K562 (cell line): Measurements from ENCODE around the gene EFHD2. TPM values are rescaled to one million over a fixed set of nuclear protein-coding genes. Genes with fewer than 3 reads are reported as not detected.

Experiments used
- ARID1B ChIP-seq: fragments of 450-650 bp; IDR thresholded peaks from 2 replicates; pipeline ENCODE4 v1.6.1; 2016; ENCODE audit warnings: antibody characterized with exemption, mild to moderate bottlenecking, inconsistent platforms
- DPF2 ChIP-seq: fragments of 450-650 bp; IDR thresholded peaks from 2 replicates; pipeline ENCODE4 v1.6.1; 2016
- ETV6 ChIP-seq, 3 experiments: fragments of 150-350 bp in 1 of 3; sonication (generic) in 1 of 3; formaldehyde crosslinking in 1 of 3; IDR thresholded peaks; 2 replicates each; pipeline versions ENCODE4 v1.6.1 to v1.8.0; 2014 to 2022; ENCODE audit warnings: borderline replicate concordance in 2 of 3, low read depth in 2 of 3, antibody characterized with exemption in 1 of 3, low read length in 1 of 3, mild to moderate bottlenecking in 1 of 3, missing genetic modification reagents in 1 of 3
- FOSL1 ChIP-seq: fragments of 200-800 bp; sonication (Bioruptor generic); conservative IDR thresholded peaks from 2 replicates; pipeline ENCODE4 v1.6.1; 2016; ENCODE audit warnings: missing genetic modification characterization, missing compliant biosample characterization
- HSF4 ChIP-seq: fragments of 250-450 bp; sonication (Bioruptor Pico); IDR thresholded peaks from 2 replicates; pipeline ENCODE4 v2.1.2; 2022; ENCODE audit warnings: mild to moderate bottlenecking, moderate library complexity, borderline replicate concordance
- KLF16 ChIP-seq: IDR thresholded peaks from 2 replicates; pipeline ENCODE4 v1.6.1; 2016; ENCODE audit warnings: antibody characterized with exemption
- MTA2 ChIP-seq: fragments of 450-650 bp; IDR thresholded peaks from 2 replicates; pipeline ENCODE4 v1.6.1; 2016; ENCODE audit warnings: low read depth
- PCBP2 ChIP-seq: fragments of 200-400 bp; formaldehyde crosslinking; IDR thresholded peaks from 2 replicates; pipeline ENCODE4 v1.6.1; 2018; ENCODE audit warnings: low read length, low read depth, mild to moderate bottlenecking, moderate library complexity; ENCODE audit not compliant: poor library complexity, severe bottlenecking
- SMAD3 ChIP-seq: fragments of 450-650 bp; formaldehyde crosslinking; conservative IDR thresholded peaks from 2 replicates; pipeline ENCODE4 v1.4.0; 2020; ENCODE audit warnings: mild to moderate bottlenecking
- TAF15 ChIP-seq: fragments of 200-400 bp; formaldehyde crosslinking; IDR thresholded peaks from 2 replicates; pipeline ENCODE4 v1.6.1; 2017; ENCODE audit warnings: mild to moderate bottlenecking, low read depth, low read length, moderate library complexity
- TCF3 ChIP-seq: sonication (generic); formaldehyde crosslinking; IDR thresholded peaks from 2 replicates; pipeline ENCODE4 v1.4.0; 2020; ENCODE audit warnings: mild to moderate bottlenecking, missing genetic modification reagents
- TEAD4 ChIP-seq, 2 experiments: sonication (generic) in 1 of 2; formaldehyde crosslinking in 1 of 2; IDR thresholded peaks; 2 replicates each; pipeline versions ENCODE4 v1.6.1 to v1.8.0; 2012 to 2022; ENCODE audit warnings: borderline replicate concordance in 1 of 2, inconsistent platforms in 1 of 2, low read length in 1 of 2, mild to moderate bottlenecking in 1 of 2, missing genetic modification reagents in 1 of 2
- ZEB2 ChIP-seq: fragments of 450-650 bp; IDR thresholded peaks from 2 replicates; pipeline ENCODE4 v1.6.1; 2016
- ZNF324 ChIP-seq: fragments of 250-450 bp; sonication (Bioruptor Pico); IDR thresholded peaks from 2 replicates; pipeline ENCODE4 v1.4.0; 2020; ENCODE audit warnings: mild to moderate bottlenecking
- ZNF830 ChIP-seq: fragments of 250-450 bp; sonication (Bioruptor Pico); IDR thresholded peaks from 2 replicates; pipeline ENCODE4 v1.5.0; 2021; ENCODE audit warnings: mild to moderate bottlenecking
- polyA plus RNA-seq, 8 experiments: library from polyadenylated mRNA; depleted of rRNA in 4 of 8; stranded (reverse) in 5 of 8; unstranded in 3 of 8; fragments of >200 nt; fragmentation: Nextera tagmentation in 2 of 8; fragmentation: Illumina TruSeq in 1 of 8; extraction: Ambion mirVana in 2 of 8; extraction: Trizol in 1 of 8; gene quantifications; 2 replicates each; pipeline versions ENCODE4 v1.2.1 to v1.2.3, GENCODE V29; 2011 to 2014; ENCODE audit warnings: inconsistent platforms in 1 of 8, missing spikeins in 1 of 8
- total RNA-seq, 7 experiments: library from RNA; depleted of rRNA in 6 of 7; stranded (reverse); fragments of >200 nt in 6 of 7; fragmentation: Illumina TruSeq in 2 of 7; extraction: Trizol in 2 of 7; gene quantifications; 2 replicates each; pipeline versions ENCODE4 v1.2.1 to v1.2.3, GENCODE V29; 2011 to 2021; ENCODE audit warnings: low replicate concordance in 1 of 7
- TF ChIP-seq, protein P1 (sequence below): fragments of 450-650 bp; IDR thresholded peaks from 2 replicates; pipeline ENCODE4 v1.6.1; 2016; ENCODE audit warnings: antibody characterized with exemption
- TF ChIP-seq, protein P2 (sequence below): fragments of 200-800 bp; sonication (Bioruptor generic); IDR thresholded peaks from 2 replicates; pipeline ENCODE4 v1.6.1; 2016; ENCODE audit warnings: missing genetic modification characterization, missing compliant biosample characterization
- TF ChIP-seq, protein P3 (sequence below), 2 experiments: IDR thresholded peaks in 1 of 2; conservative IDR thresholded peaks in 1 of 2; 2 replicates each; pipeline ENCODE4 v1.6.1; 2016; ENCODE audit warnings: low read depth in 2 of 2, mild to moderate bottlenecking in 1 of 2, missing compliant biosample characterization in 1 of 2, missing genetic modification characterization in 1 of 2, moderate library complexity in 1 of 2

The EFHD2 gene
- total and polyA plus RNA-seq, 9 of the 15 experiments (the other 6 are each of a cell fraction or from before 2014, with no cell fraction given) = 1.7 to 73.5 (median 25.2) TPM

DNA sequence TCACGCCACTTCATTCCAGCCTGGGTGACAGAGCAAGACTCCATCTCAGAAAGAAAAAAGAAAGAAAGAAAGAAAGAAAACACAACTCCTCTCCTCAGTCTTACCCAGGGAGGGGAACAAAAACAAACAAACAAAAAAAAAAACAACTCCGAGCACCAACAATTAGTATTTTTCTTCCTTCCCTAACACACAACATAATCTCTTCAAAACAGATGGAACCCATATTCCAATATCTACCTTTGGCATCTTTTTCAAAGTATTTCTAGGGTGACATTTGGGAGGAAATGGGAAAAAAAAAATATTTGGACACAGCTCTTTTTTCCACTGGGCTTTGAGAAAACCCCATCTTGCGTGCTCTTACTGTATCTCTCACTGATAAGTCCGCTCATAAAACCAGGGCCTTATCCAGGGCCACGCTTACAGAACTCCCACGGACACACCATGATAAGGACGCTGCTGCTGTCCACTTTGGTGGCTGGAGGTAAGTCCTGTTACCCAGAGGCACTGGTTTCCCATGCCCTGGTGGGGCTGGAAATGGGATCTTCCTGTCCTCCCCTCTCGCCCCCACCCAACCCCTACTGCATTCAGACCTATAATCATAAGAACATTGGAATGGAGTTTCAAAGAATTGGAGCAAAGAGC lies 46.7 kb downstream of the EFHD2 start, which contains the start of gene CELA2A (continued):
- TF ChIP-seq, protein P1, sequence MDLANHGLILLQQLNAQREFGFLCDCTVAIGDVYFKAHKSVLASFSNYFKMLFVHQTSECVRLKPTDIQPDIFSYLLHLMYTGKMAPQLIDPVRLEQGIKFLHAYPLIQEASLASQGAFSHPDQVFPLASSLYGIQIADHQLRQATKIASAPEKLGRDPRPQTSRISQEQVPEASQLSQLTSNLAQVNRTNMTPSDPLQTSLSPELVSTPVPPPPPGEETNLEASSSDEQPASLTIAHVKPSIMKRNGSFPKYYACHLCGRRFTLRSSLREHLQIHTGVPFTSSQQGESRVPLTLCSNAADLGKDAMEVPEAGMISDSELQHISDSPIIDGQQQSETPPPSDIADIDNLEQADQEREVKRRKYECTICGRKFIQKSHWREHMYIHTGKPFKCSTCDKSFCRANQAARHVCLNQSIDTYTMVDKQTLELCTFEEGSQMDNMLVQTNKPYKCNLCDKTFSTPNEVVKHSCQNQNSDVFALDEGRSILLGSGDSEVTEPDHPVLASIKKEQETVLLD = no peak
- no peak for TF ChIP-seq ZNF830 (CRISPR knock-in tag)
- TF ChIP-seq, protein P2, sequence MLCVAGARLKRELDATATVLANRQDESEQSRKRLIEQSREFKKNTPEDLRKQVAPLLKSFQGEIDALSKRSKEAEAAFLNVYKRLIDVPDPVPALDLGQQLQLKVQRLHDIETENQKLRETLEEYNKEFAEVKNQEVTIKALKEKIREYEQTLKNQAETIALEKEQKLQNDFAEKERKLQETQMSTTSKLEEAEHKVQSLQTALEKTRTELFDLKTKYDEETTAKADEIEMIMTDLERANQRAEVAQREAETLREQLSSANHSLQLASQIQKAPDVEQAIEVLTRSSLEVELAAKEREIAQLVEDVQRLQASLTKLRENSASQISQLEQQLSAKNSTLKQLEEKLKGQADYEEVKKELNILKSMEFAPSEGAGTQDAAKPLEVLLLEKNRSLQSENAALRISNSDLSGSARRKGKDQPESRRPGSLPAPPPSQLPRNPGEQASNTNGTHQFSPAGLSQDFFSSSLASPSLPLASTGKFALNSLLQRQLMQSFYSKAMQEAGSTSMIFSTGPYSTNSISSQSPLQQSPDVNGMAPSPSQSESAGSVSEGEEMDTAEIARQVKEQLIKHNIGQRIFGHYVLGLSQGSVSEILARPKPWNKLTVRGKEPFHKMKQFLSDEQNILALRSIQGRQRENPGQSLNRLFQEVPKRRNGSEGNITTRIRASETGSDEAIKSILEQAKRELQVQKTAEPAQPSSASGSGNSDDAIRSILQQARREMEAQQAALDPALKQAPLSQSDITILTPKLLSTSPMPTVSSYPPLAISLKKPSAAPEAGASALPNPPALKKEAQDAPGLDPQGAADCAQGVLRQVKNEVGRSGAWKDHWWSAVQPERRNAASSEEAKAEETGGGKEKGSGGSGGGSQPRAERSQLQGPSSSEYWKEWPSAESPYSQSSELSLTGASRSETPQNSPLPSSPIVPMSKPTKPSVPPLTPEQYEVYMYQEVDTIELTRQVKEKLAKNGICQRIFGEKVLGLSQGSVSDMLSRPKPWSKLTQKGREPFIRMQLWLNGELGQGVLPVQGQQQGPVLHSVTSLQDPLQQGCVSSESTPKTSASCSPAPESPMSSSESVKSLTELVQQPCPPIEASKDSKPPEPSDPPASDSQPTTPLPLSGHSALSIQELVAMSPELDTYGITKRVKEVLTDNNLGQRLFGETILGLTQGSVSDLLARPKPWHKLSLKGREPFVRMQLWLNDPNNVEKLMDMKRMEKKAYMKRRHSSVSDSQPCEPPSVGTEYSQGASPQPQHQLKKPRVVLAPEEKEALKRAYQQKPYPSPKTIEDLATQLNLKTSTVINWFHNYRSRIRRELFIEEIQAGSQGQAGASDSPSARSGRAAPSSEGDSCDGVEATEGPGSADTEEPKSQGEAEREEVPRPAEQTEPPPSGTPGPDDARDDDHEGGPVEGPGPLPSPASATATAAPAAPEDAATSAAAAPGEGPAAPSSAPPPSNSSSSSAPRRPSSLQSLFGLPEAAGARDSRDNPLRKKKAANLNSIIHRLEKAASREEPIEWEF = no peak
- TF ChIP-seq MTA2 = peak; percentile 41; the same call in 1 of the 2 replicates
- peak; percentile 56 for TF ChIP-seq DPF2
- TF ChIP-seq ZEB2 = no peak
- TF ChIP-seq SMAD3 (CRISPR knock-in tag) = no peak
- no peak for TF ChIP-seq TAF15
- TF ChIP-seq TCF3 (CRISPR knock-in tag) = peak; percentile 80
- peak; percentile 67 for TF ChIP-seq TEAD4 (IDR thresholded peaks at IDR 0.05; ENCODE audit: low read length)
- no peak for TF ChIP-seq TEAD4 (CRISPR knock-in tag; IDR thresholded peaks at IDR 0.05; ENCODE audit: borderline replicate concordance)
- TF ChIP-seq FOSL1 (tag) = peak; percentile 55
- TF ChIP-seq HSF4 (CRISPR knock-in tag) = no peak
- no peak for TF ChIP-seq ZNF324 (CRISPR knock-in tag)
- TF ChIP-seq, protein P3, sequence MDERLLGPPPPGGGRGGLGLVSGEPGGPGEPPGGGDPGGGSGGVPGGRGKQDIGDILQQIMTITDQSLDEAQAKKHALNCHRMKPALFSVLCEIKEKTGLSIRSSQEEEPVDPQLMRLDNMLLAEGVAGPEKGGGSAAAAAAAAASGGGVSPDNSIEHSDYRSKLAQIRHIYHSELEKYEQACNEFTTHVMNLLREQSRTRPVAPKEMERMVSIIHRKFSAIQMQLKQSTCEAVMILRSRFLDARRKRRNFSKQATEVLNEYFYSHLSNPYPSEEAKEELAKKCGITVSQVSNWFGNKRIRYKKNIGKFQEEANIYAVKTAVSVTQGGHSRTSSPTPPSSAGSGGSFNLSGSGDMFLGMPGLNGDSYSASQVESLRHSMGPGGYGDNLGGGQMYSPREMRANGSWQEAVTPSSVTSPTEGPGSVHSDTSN (CRISPR knock-in tag; IDR thresholded peaks at IDR 0.05; ENCODE audit: low read depth) = no peak
- TF ChIP-seq, protein P3 (tag; conservative IDR thresholded peaks at IDR 0.05; ENCODE audit: low read depth) = no peak
- TF ChIP-seq KLF16 = 0 out of 2 replicates have a peak, but pooled peaks have one; percentile 39
- peak; percentile 72 for TF ChIP-seq ARID1B
- TF ChIP-seq PCBP2 = no peak
- TF ChIP-seq ETV6 (IDR thresholded peaks at IDR 0.05; ENCODE audit: borderline replicate concordance in 1 of 2, low read depth in 2 of 2, low read length in 1 of 2) = no peak
- no peak for TF ChIP-seq ETV6 (CRISPR knock-in tag; IDR thresholded peaks at IDR 0.05; ENCODE audit: borderline replicate concordance)
